ENCODE data around the gene SAXO1. TPM values are rescaled to one million over a fixed set of nuclear protein-coding genes. Genes with fewer than 3 reads are reported as not detected.
"Not testable (repeated sequence)": the region's sequence is repeated elsewhere in the genome, so short reads cannot be mapped to it uniquely, and the experiment has no call there.

SAXO1 gene
- total RNA-seq, 1 donor from 2014 or later: not detected

- no peak overlapping the region for H3K9ac ChIP-seq (ENCODE audit: low read depth in 1 of 3, low read length in 3 of 3)
- no peak overlapping the region for H3K27ac ChIP-seq (ENCODE audit: low read depth, low read length)
- no peaks in the 10 kb centered on the region for H3K36me3 ChIP-seq (ENCODE audit: control insufficient read depth in 3 of 3, insufficient read depth in 3 of 3, low read length in 3 of 3)
These were observed 2.1 kb downstream of the SAXO1 start for GRCh38 chr9:19030899-19031298.

GRCh38 chr9:19028835-19029451 is 4.1 kb downstream of the SAXO1 start:
- Histone ChIP-seq H3K36me3 (ENCODE audit: control insufficient read depth in 3 of 3, insufficient read depth in 3 of 3, low read length in 3 of 3) (no peaks in the 10 kb centered on the region), H3K4me1 (ENCODE audit: control insufficient read depth in 3 of 3, insufficient read depth in 3 of 3, low read length in 3 of 3) (no peaks in the 10 kb centered on the region), H3K9me3 (ENCODE audit: control insufficient read depth in 3 of 3, low read length in 3 of 3) (no peaks in the 10 kb centered on the region), H3K4me3 (ENCODE audit: low read length in 3 of 3) (no peak overlapping the region), H3K9ac (ENCODE audit: low read depth in 1 of 3, low read length in 3 of 3) (no peak overlapping the region), H3K27me3 (ENCODE audit: control insufficient read depth in 3 of 3, insufficient read depth in 3 of 3, low read length in 3 of 3) (peaks cover 0 to 4% (median 0%) of the 10 kb centered on the region in 3 donors), H3K27ac (ENCODE audit: low read depth, low read length) (no peak overlapping the region)

More at GRCh38 chr9:19030899-19031298, 2.1 kb downstream of the SAXO1 start:
- no peak overlapping the region for H3K4me3 ChIP-seq (ENCODE audit: low read length in 3 of 3)
- no peaks in the 10 kb centered on the region for H3K9me3 ChIP-seq (ENCODE audit: control insufficient read depth in 3 of 3, low read length in 3 of 3)
- H3K27me3 ChIP-seq (ENCODE audit: control insufficient read depth in 3 of 3, insufficient read depth in 3 of 3, low read length in 3 of 3): peaks cover 0 to 4% (median 0%) of the 10 kb centered on the region in 3 donors
- no peaks in the 10 kb centered on the region for H3K4me1 ChIP-seq (ENCODE audit: control insufficient read depth in 3 of 3, insufficient read depth in 3 of 3, low read length in 3 of 3)

- Histone ChIP-seq H3K4me3 (ENCODE audit: low read length in 3 of 3) (no peak overlapping the region), H3K27ac (ENCODE audit: low read depth, low read length) (no peak overlapping the region), H3K27me3 (ENCODE audit: control insufficient read depth in 3 of 3, insufficient read depth in 3 of 3, low read length in 3 of 3) (peaks cover 0 to 4% (median 0%) of the 10 kb centered on the region in 3 donors), H3K4me1 (ENCODE audit: control insufficient read depth in 3 of 3, insufficient read depth in 3 of 3, low read length in 3 of 3) (no peaks in the 10 kb centered on the region), H3K9ac (ENCODE audit: low read depth in 1 of 3, low read length in 3 of 3) (no peak overlapping the region), H3K9me3 (ENCODE audit: control insufficient read depth in 3 of 3, low read length in 3 of 3) (no peaks in the 10 kb centered on the region), H3K36me3 (ENCODE audit: control insufficient read depth in 3 of 3, insufficient read depth in 3 of 3, low read length in 3 of 3) (no peaks in the 10 kb centered on the region)
These were observed 5.2 kb downstream of the SAXO1 start for GRCh38 chr9:19027825-19028224.

- Histone ChIP-seq H3K4me3 (ENCODE audit: low read length in 3 of 3) (no peak overlapping the region), H3K4me1 (ENCODE audit: control insufficient read depth in 3 of 3, insufficient read depth in 3 of 3, low read length in 3 of 3) (no peaks in the 10 kb centered on the region), H3K27me3 (ENCODE audit: control insufficient read depth in 3 of 3, insufficient read depth in 3 of 3, low read length in 3 of 3) (no peaks in the 10 kb centered on the region)
These were observed 6.6 kb downstream of the SAXO1 start for GRCh38 chr9:19026375-19026774.

GRCh38 chr9:19023078-19023477 is 9.9 kb downstream of the SAXO1 start:
- Histone ChIP-seq H3K27me3 (ENCODE audit: control insufficient read depth in 3 of 3, insufficient read depth in 3 of 3, low read length in 3 of 3) (no peaks in the 10 kb centered on the region), H3K9ac (ENCODE audit: low read depth in 1 of 3, low read length in 3 of 3) (no peak overlapping the region), H3K27ac (ENCODE audit: low read depth, low read length) (no peak overlapping the region), H3K9me3 (ENCODE audit: control insufficient read depth in 3 of 3, low read length in 3 of 3) (peaks cover 0 to 3% (median 0%) of the 10 kb centered on the region in 3 donors), H3K4me1 (ENCODE audit: control insufficient read depth in 3 of 3, insufficient read depth in 3 of 3, low read length in 3 of 3) (no peaks in the 10 kb centered on the region), H3K4me3 (ENCODE audit: low read length in 3 of 3) (no peak overlapping the region), H3K36me3 (ENCODE audit: control insufficient read depth in 3 of 3, insufficient read depth in 3 of 3, low read length in 3 of 3) (no peaks in the 10 kb centered on the region)

More at GRCh38 chr9:19026375-19026774, 6.6 kb downstream of the SAXO1 start:
- Histone ChIP-seq H3K36me3 (ENCODE audit: control insufficient read depth in 3 of 3, insufficient read depth in 3 of 3, low read length in 3 of 3) (no peaks in the 10 kb centered on the region), H3K9ac (ENCODE audit: low read depth in 1 of 3, low read length in 3 of 3) (no peak overlapping the region), H3K9me3 (ENCODE audit: control insufficient read depth in 3 of 3, low read length in 3 of 3) (peaks cover 0 to 3% (median 0%) of the 10 kb centered on the region in 3 donors), H3K27ac (ENCODE audit: low read depth, low read length) (no peak overlapping the region)

- Histone ChIP-seq H3K4me1 (ENCODE audit: control insufficient read depth in 3 of 3, insufficient read depth in 3 of 3, low read length in 3 of 3) (no peaks in the 10 kb centered on the region), H3K9ac (ENCODE audit: low read depth in 1 of 3, low read length in 3 of 3) (no peak overlapping the region), H3K9me3 (ENCODE audit: control insufficient read depth in 3 of 3, low read length in 3 of 3) (peaks cover 0 to 3% (median 0%) of the 10 kb centered on the region in 3 donors), H3K36me3 (ENCODE audit: control insufficient read depth in 3 of 3, insufficient read depth in 3 of 3, low read length in 3 of 3) (no peaks in the 10 kb centered on the region), H3K27ac (ENCODE audit: low read depth, low read length) (no peak overlapping the region), H3K27me3 (ENCODE audit: control insufficient read depth in 3 of 3, insufficient read depth in 3 of 3, low read length in 3 of 3) (no peaks in the 10 kb centered on the region), H3K4me3 (ENCODE audit: low read length in 3 of 3) (no peak overlapping the region)
These were observed 10.8 kb downstream of the SAXO1 start for GRCh38 chr9:19022206-19022605.

- H3K27me3 ChIP-seq (ENCODE audit: control insufficient read depth in 3 of 3, insufficient read depth in 3 of 3, low read length in 3 of 3); H3K9ac ChIP-seq (ENCODE audit: low read depth in 1 of 3, low read length in 3 of 3); H3K4me1 ChIP-seq (ENCODE audit: control insufficient read depth in 3 of 3, insufficient read depth in 3 of 3, low read length in 3 of 3); H3K9me3 ChIP-seq (ENCODE audit: control insufficient read depth in 3 of 3, low read length in 3 of 3); H3K27ac ChIP-seq (ENCODE audit: low read depth, low read length); H3K36me3 ChIP-seq (ENCODE audit: control insufficient read depth in 3 of 3, insufficient read depth in 3 of 3, low read length in 3 of 3); H3K4me3 ChIP-seq (ENCODE audit: low read length in 3 of 3): not testable (repeated sequence)
These were observed 11.4 kb downstream of the SAXO1 start for GRCh38 chr9:19021649-19022048.

- peaks cover 0 to 3% (median 0%) of the 10 kb centered on the region in 3 donors for H3K9me3 ChIP-seq (ENCODE audit: control insufficient read depth in 3 of 3, low read length in 3 of 3)
- no peaks in the 10 kb centered on the region for H3K27me3 ChIP-seq (ENCODE audit: control insufficient read depth in 3 of 3, insufficient read depth in 3 of 3, low read length in 3 of 3)
- H3K9ac ChIP-seq (ENCODE audit: low read depth in 1 of 3, low read length in 3 of 3): no peak overlapping the region
- H3K36me3 ChIP-seq (ENCODE audit: control insufficient read depth in 3 of 3, insufficient read depth in 3 of 3, low read length in 3 of 3): no peaks in the 10 kb centered on the region
- H3K27ac ChIP-seq (ENCODE audit: low read depth, low read length): no peak overlapping the region
- H3K4me1 ChIP-seq (ENCODE audit: control insufficient read depth in 3 of 3, insufficient read depth in 3 of 3, low read length in 3 of 3): no peaks in the 10 kb centered on the region
- H3K4me3 ChIP-seq (ENCODE audit: low read length in 3 of 3): no peak overlapping the region
These were observed 12.0 kb downstream of the SAXO1 start for GRCh38 chr9:19020886-19021455.

- H3K4me3 ChIP-seq (ENCODE audit: low read length in 3 of 3): no peak overlapping the region
- H3K9me3 ChIP-seq (ENCODE audit: control insufficient read depth in 3 of 3, low read length in 3 of 3): peaks cover 0 to 3% (median 0%) of the 10 kb centered on the region in 3 donors
- no peaks in the 10 kb centered on the region for H3K36me3 ChIP-seq (ENCODE audit: control insufficient read depth in 3 of 3, insufficient read depth in 3 of 3, low read length in 3 of 3)
- no peaks in the 10 kb centered on the region for H3K27me3 ChIP-seq (ENCODE audit: control insufficient read depth in 3 of 3, insufficient read depth in 3 of 3, low read length in 3 of 3)
- H3K27ac ChIP-seq (ENCODE audit: low read depth, low read length): no peak overlapping the region
- H3K4me1 ChIP-seq (ENCODE audit: control insufficient read depth in 3 of 3, insufficient read depth in 3 of 3, low read length in 3 of 3): no peaks in the 10 kb centered on the region
- no peak overlapping the region for H3K9ac ChIP-seq (ENCODE audit: low read depth in 1 of 3, low read length in 3 of 3)
These were observed 14.8 kb downstream of the SAXO1 start for GRCh38 chr9:19018201-19018600.

- Histone ChIP-seq H3K4me3 (ENCODE audit: low read length in 3 of 3) (no peak overlapping the region), H3K9me3 (ENCODE audit: control insufficient read depth in 3 of 3, low read length in 3 of 3) (no peaks in the 10 kb centered on the region), H3K27me3 (ENCODE audit: control insufficient read depth in 3 of 3, insufficient read depth in 3 of 3, low read length in 3 of 3) (no peaks in the 10 kb centered on the region), H3K36me3 (ENCODE audit: control insufficient read depth in 3 of 3, insufficient read depth in 3 of 3, low read length in 3 of 3) (no peaks in the 10 kb centered on the region), H3K4me1 (ENCODE audit: control insufficient read depth in 3 of 3, insufficient read depth in 3 of 3, low read length in 3 of 3) (no peaks in the 10 kb centered on the region), H3K27ac (ENCODE audit: low read depth, low read length) (no peak overlapping the region), H3K9ac (ENCODE audit: low read depth in 1 of 3, low read length in 3 of 3) (no peak overlapping the region)
These were observed 23.5 kb downstream of the SAXO1 start for GRCh38 chr9:19009391-19009965.

All from skeletal muscle tissue (tissue), 4 donors.